UCSD-AML1 (cell line): ENCODE measurements around the gene OXGR1.

ENCODE experiments used
- DNase-seq: peaks from one replicate; lab custom pipeline; 2025; ENCODE audit not compliant: unreplicated experiment; lab: John Stamatoyannopoulos, UW

Gene OXGR1

GRCh38 chr13:96966415-96967102, 27.7 kb downstream of the OXGR1 start:
- DNase-seq: no peak

GRCh38 chr13:96963786-96964475, 30.3 kb downstream of the OXGR1 start:
- DNase-seq: no peak

GRCh38 chr13:96960379-96960778, 33.9 kb downstream of the OXGR1 start:
- DNase-seq: no peak

GRCh38 chr13:96958286-96958891, 35.9 kb downstream of the OXGR1 start:
- no peak for DNase-seq

GRCh38 chr13:96952595-96952994, 41.7 kb downstream of the OXGR1 start:
- no peak for DNase-seq

- no peak for DNase-seq
Observed at GRCh38 chr13:96948127-96948526, 46.1 kb downstream of the OXGR1 start.

- DNase-seq: no peak
Observed at GRCh38 chr13:96947343-96947910, 46.8 kb downstream of the OXGR1 start.

- DNase-seq: no peak
Observed at GRCh38 chr13:96946709-96947311, 47.5 kb downstream of the OXGR1 start.

GRCh38 chr13:96940961-96941360, 53.3 kb downstream of the OXGR1 start:
- DNase-seq: no peak

GRCh38 chr13:96935901-96936300, 58.4 kb downstream of the OXGR1 start:
- DNase-seq: no peak
